DMS153 treated with DMSO at 0.1 percent for 48 hours (cell line): ENCODE data around the gene ATXN10.
A peak's percentile ranks its signal among the peaks of the same experiment; 100 is the strongest.

Source experiments
- DNase-seq: peaks from one replicate; lab custom pipeline; 2025; ENCODE audit not compliant: unreplicated experiment; lab: John Stamatoyannopoulos, UW

Gene ATXN10

DNA sequence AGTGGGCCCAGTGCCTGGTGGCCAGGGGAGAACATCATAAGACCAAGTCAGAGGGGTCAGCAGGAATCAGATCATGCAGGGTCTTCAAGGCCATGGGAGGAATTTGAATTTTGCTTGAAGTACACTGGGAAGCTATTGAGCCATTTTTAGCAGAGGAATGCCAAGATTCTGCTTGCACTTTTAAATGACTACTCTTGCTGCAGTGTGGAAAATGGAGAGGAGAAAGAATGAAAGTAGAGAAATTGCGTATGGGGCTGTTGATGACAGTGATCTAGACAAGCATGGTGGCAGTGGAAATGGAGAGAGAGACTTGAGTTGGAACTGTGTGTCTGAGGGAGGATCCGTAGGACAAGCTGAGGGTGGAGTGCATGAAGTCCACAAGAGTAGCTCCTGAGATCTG is 177.3 kb downstream of the ATXN10 start:
- DNase-seq, result no peak

DNA sequence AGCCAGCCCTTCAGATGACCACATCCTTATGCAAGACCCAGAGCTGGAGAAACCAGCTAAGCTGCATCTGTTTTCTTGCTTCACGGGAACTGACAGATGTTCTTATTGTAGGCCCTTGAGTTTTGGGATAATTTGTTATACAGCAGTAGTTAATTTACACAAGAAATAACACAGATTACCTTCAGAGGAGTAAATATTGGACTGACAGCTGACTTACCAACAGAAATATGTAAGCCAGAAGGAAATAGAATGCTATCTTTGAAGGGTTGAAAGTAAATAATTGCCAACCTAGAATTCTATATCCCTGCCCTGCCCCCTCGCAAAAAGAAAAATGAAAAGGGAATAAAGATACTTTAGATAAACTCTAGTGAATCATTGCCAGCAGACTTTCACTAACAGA is 181.2 kb downstream of the ATXN10 start:
- DNase-seq, result no peak

DNA sequence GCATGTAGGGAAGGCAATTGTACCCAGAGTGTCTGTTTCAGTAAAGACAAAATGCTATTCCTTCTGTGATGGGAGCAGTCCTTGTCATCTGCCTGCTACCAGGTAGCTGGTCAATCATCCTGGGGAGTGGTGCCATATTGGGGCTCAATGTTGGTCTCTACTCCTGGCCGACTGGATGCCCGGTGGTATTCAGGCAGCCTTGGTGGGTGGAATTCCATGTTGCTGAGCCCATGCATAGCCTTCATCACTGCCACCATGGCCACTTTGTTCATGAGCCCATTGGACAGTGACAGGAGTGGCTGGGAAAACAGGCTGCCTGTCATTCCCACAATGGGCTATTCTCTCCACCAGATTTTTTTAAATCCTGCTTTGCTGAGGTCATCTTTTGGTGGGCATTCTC is 184.3 kb downstream of the ATXN10 start:
- no peak for DNase-seq

GRCh38 chr22:45857519-45857918 is 185.9 kb downstream of the ATXN10 start:
- no peak for DNase-seq

GRCh38 chr22:45859231-45860161 is 187.9 kb downstream of the ATXN10 start:
- DNase-seq, result no peak

- DNase-seq, result no peak
Measured at GRCh38 chr22:45860201-45860600, 188.6 kb downstream of the ATXN10 start.

DNA sequence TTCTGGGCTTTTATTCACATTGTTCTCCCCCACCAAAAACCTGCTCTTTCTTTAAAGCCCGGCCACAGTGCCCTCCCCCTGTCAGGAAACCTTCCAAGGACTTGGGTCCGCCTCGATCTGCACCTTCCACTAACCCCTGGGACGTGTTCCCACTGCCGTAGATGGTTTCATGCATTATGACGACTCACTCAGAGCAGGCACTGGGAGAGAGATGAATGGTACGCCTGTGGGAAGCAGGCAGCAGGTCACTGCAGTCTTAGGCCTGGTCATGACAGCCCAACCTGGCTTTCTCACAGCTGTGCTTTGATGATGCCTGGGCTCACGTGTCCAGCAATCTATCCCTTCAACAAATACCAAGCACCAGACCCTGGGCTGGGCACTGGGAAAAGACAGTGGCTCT is 189.6 kb downstream of the ATXN10 start:
- DNase-seq, result no peak

GRCh38 chr22:45863981-45864751 is 192.5 kb downstream of the ATXN10 start:
- peak; percentile 62 for DNase-seq

- no peak for DNase-seq
Measured at GRCh38 chr22:45864959-45865476, 193.4 kb downstream of the ATXN10 start.

GRCh38 chr22:45865561-45866125 is 194.0 kb downstream of the ATXN10 start:
- no peak for DNase-seq

DNA sequence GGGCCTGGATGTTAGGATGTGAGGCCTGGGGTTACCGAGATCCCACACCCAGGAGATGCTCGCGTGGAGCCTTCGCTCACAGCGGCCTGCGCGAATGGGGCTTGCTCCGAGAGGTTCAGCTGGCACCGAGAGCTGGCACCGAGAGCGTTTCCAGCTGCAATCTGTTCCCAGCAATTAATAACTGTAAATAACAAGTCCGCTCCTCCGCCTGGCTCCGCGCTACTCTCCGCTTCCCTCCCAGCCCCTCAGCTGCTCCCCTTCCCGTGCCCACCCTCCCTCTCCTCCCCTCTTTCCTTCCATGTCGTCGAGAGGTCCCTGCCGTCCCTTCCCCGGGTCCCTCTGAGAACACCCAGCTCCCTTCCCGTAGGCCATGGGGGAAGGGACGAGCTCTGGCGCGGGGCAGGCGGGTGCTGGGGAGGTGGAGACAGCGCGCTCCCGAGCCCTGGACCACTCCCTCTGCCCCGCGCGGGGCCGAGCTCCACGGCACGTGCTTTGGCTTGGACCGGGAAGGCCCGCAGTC is 194.6 kb downstream of the ATXN10 start:
- no peak for DNase-seq

- DNase-seq, result no peak
Measured at GRCh38 chr22:45866646-45867117, 195.0 kb downstream of the ATXN10 start.

DNA sequence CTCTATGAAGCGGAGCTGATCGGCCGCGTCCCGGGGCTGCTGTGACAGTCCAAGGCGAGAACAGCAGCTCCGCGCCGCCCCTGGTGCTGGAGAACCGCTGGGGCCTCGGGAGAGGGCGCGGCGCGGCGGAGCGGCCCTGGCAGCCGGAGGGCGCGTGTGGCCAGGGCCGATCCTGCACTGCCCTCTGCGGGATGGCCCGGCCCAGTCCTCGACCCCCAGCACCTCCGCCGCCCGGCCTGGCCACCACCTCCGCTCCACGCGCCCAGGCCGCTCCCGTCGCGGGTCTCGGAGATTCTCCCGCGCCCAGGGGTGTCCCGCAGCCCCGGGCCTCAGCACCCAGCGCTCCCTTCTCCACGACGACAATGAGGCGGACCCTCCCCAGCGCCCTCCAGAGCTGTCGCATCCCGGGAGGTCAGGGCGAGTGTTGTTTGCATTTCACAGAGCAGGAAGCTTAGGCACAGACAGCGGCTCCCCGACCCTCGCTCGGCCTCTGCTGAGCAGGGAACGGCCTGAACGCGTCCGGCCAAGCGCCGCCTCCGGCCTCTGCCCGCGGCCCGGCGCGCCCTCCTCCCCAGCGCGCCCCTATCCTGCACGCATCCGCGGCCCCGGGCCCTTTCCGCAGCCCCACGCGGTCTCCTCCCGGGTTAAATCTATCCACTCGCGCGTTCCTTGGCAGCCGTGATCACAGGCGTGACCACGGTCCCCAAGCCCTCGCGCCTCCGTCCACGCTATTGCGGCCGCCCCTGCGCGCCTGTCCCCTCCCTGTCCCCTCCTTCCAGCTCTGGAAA is 195.7 kb downstream of the ATXN10 start:
- DNase-seq, result no peak

DNA sequence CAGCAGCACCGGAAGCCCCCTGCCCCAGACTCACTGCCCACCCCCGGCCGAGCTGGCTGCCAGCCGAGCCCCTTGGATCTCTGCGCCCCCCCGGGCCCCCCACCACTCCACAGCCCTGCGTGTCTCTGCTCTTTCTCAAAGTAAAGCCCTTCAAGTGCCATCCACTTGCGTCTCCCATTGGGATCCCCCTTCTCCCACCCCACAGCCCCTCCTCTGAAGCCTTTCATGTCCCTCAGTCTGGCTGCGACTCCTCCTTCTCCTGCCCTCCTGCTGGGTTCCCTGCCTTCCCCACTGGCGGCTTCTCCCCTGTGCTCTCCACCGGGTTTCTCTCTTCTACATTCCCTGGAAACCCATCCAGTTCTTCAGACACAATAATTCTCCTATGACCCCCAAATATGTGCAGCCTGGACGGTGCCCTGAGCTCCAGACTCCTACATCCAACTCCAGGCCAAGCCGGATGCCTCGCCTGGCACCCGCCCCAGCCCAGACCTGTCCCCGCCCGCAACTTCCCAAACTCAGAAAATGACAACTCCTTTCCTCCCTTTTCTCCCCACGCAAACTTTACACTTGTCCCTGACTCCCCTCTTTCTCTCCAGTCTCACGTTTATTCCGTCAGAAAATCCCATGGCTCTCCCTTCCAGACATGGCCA is 196.4 kb downstream of the ATXN10 start:
- no peak for DNase-seq

GRCh38 chr22:45868571-45869339 is 197.1 kb downstream of the ATXN10 start:
- no peak for DNase-seq

DNA sequence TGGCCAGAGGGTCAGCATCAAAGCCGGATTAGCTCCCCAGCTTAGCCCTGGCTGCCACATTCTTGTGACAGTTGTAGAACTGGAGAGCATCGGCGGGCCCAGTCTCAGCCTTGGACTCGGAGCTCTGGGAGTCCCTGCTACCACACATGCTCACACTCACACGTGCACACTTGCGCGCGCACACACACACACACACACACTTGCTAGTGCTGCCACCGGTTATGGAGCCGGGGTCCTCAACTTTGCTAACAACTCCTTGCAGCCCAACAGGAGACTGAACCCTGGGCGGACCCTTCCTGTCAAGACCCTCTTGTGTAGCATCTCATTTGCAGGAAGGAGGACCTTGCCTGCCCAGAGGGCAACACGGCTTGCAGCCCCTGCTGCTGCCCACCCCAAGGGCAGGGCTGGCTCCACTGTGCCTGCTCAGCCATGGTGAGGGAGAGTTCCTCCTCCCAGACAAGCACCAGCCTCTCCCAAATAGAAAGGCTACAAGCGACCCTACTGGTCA is 197.8 kb downstream of the ATXN10 start:
- no peak for DNase-seq

- no peak for DNase-seq
Measured at GRCh38 chr22:45870011-45870410, 198.4 kb downstream of the ATXN10 start.

GRCh38 chr22:45871721-45872120 is 200.1 kb downstream of the ATXN10 start:
- no peak for DNase-seq
